ENCODE results near the gene CYP39A1. TPM values are rescaled to one million over a fixed set of nuclear protein-coding genes. Genes with fewer than 3 reads are reported as not detected.

The CYP39A1 gene
- total RNA-seq, 1 experiment from 2014 or later: not detected

- DNase-seq (ENCODE audit: low read depth): no peak
Observed at GRCh38 chr6:46590765-46591164, 61.9 kb downstream of the CYP39A1 start.

GRCh38 chr6:46586906-46587305 is 65.7 kb downstream of the CYP39A1 start:
- no peak for DNase-seq (ENCODE audit: low read depth)

GRCh38 chr6:46584586-46584985 is 68.0 kb downstream of the CYP39A1 start:
- peak; percentile 59 for DNase-seq (ENCODE audit: low read depth)

- DNase-seq (ENCODE audit: low read depth): peak; percentile 81
Observed at GRCh38 chr6:46583721-46584120, 68.9 kb downstream of the CYP39A1 start.

- DNase-seq (ENCODE audit: low read depth): peak; percentile 39
Observed at GRCh38 chr6:46583081-46583480, 69.5 kb downstream of the CYP39A1 start.

- no peak for DNase-seq (ENCODE audit: low read depth)
Observed at GRCh38 chr6:46581459-46582177, 71.0 kb downstream of the CYP39A1 start.

GRCh38 chr6:46575530-46575929 is 77.1 kb downstream of the CYP39A1 start:
- no peak for DNase-seq (ENCODE audit: low read depth)

GRCh38 chr6:46573140-46573539 is 79.5 kb downstream of the CYP39A1 start:
- DNase-seq (ENCODE audit: low read depth): no peak

GRCh38 chr6:46565531-46565930 is 87.1 kb downstream of the CYP39A1 start:
- no peak for DNase-seq (ENCODE audit: low read depth)

GRCh38 chr6:46563924-46564323 is 88.7 kb downstream of the CYP39A1 start:
- no peak for DNase-seq (ENCODE audit: low read depth)

GRCh38 chr6:46556053-46556452 is 96.6 kb downstream of the CYP39A1 start:
- DNase-seq (ENCODE audit: low read depth): no peak

GRCh38 chr6:46555129-46555528 is 97.5 kb downstream of the CYP39A1 start:
- DNase-seq (ENCODE audit: low read depth): no peak

GRCh38 chr6:46549155-46549554 is 103.5 kb downstream of the CYP39A1 start:
- DNase-seq (ENCODE audit: low read depth): peak; percentile 7

- DNase-seq (ENCODE audit: low read depth): no peak
Observed at GRCh38 chr6:46541556-46541955, 111.1 kb downstream of the CYP39A1 start.

- DNase-seq (ENCODE audit: low read depth): no peak
Observed at GRCh38 chr6:46539866-46540265, 112.8 kb downstream of the CYP39A1 start.

- DNase-seq (ENCODE audit: low read depth): no peak
Observed at GRCh38 chr6:46538800-46539480, 113.7 kb downstream of the CYP39A1 start.

- DNase-seq (ENCODE audit: low read depth): peak; percentile 7
Observed at GRCh38 chr6:46530896-46531295, 121.7 kb downstream of the CYP39A1 start.

GRCh38 chr6:46528961-46529750 is 123.5 kb downstream of the CYP39A1 start:
- no peak for DNase-seq (ENCODE audit: low read depth)

GRCh38 chr6:46526607-46527006 is 126.0 kb downstream of the CYP39A1 start:
- DNase-seq (ENCODE audit: low read depth): no peak

- no peak for DNase-seq (ENCODE audit: low read depth)
Observed at GRCh38 chr6:46525583-46525982, 127.0 kb downstream of the CYP39A1 start.

GRCh38 chr6:46521464-46521971 is 131.1 kb downstream of the CYP39A1 start:
- DNase-seq (ENCODE audit: low read depth): no peak

- no peak for DNase-seq (ENCODE audit: low read depth)
Observed at GRCh38 chr6:46517202-46517601, 135.4 kb downstream of the CYP39A1 start.
